Lung (tissue), 12 donors: ENCODE results near the gene AK8. TPM values are rescaled to one million over a fixed set of nuclear protein-coding genes. Genes with fewer than 3 reads are reported as not detected.

Experiments
- ATAC-seq: fragments of 200-7000 bp; cut with Tn5 transposase; one replicate; pipeline ENCODE4 v1.9.1; 2020; ENCODE audit warnings: moderate number of reproducible peaks; ENCODE audit not compliant: insufficient read depth, low FRiP score
- DNase-seq, 3 donors: peaks; one replicate each; pipeline ENCODE4 v3.0.0-alpha.2; 2013 to 2017
- H3K27ac ChIP-seq, 2 donors: one replicate each; pipeline ENCODE4 v1.5.1; 2013; ENCODE audit warnings: mild to moderate bottlenecking in 2 of 2, moderate library complexity in 2 of 2, control low read depth in 1 of 2, inconsistent platforms in 1 of 2, low read depth in 1 of 2, low read length in 1 of 2
- H3K27me3 ChIP-seq, 3 donors: one replicate each; pipeline ENCODE4 v1.5.1; 2013; ENCODE audit warnings: low read length in 2 of 3; ENCODE audit not compliant: control insufficient read depth in 3 of 3, insufficient read depth in 3 of 3
- H3K36me3 ChIP-seq, 4 donors: one replicate each; pipeline ENCODE4 v1.5.1; 2013; ENCODE audit warnings: low read length in 4 of 4, mild to moderate bottlenecking in 1 of 4, moderate library complexity in 1 of 4; ENCODE audit not compliant: control insufficient read depth in 4 of 4, insufficient read depth in 4 of 4
- H3K4me1 ChIP-seq, 5 donors: one replicate each; pipeline ENCODE4 v1.5.1; 2013; ENCODE audit warnings: low read length in 5 of 5, mild to moderate bottlenecking in 2 of 5, moderate library complexity in 1 of 5; ENCODE audit not compliant: control insufficient read depth in 5 of 5, insufficient read depth in 5 of 5
- H3K4me3 ChIP-seq: one replicate; pipeline ENCODE4 v1.5.1; 2013; ENCODE audit warnings: mild to moderate bottlenecking, control low read depth, moderate library complexity
- H3K9ac ChIP-seq, 2 donors: one replicate each; pipeline ENCODE4 v1.5.1; 2013; ENCODE audit warnings: low read length in 2 of 2, control low read depth in 1 of 2; ENCODE audit not compliant: insufficient read depth in 1 of 2
- H3K9me3 ChIP-seq, 4 donors: one replicate each; pipeline ENCODE4 v1.5.1; 2013; ENCODE audit warnings: low read length in 3 of 4, mild to moderate bottlenecking in 1 of 4, moderate library complexity in 1 of 4; ENCODE audit not compliant: control insufficient read depth in 4 of 4, insufficient read depth in 3 of 4
- WGBS, 2 donors: extraction: QIAGEN DNeasy Blood & Tissue Kit; methylation state at CpG; one replicate each; pipeline ENCODE4 v1.1.7; 2013; 5-methylcytosine and 5-hydroxymethylcytosine counted together
- polyA plus RNA-seq, 2 donors: library from polyadenylated mRNA; stranded (reverse); fragments of 200-250 nt; gene quantifications; one replicate each; pipeline ENCODE4 v1.2.1, GENCODE V29; 2013
- total RNA-seq, 2 donors: library from RNA; depleted of rRNA in 1 of 2; stranded (reverse); fragments of >200 nt in 1 of 2; gene quantifications; one replicate each; pipeline ENCODE4 v1.2.1, GENCODE V29; 2014 to 2021
- TF ChIP-seq, protein P1 (sequence below): IDR thresholded peaks from 2 replicates; pipeline ENCODE4 v1.5.1; 2012; ENCODE audit warnings: mild to moderate bottlenecking; ENCODE audit errors: control extremely low read depth, extremely low read depth
- donor health status: control.
- donor health status: control.
- donor health status: Bipolar disorder and iron deficiency.
- donor health status: healthy.
- donor health status: DM: yes; HTN: yes; CAD: no.

AK8 gene
- total and polyA plus RNA-seq, 4 donors, result 1.9 to 10.6 (median 3.7) TPM

DNA sequence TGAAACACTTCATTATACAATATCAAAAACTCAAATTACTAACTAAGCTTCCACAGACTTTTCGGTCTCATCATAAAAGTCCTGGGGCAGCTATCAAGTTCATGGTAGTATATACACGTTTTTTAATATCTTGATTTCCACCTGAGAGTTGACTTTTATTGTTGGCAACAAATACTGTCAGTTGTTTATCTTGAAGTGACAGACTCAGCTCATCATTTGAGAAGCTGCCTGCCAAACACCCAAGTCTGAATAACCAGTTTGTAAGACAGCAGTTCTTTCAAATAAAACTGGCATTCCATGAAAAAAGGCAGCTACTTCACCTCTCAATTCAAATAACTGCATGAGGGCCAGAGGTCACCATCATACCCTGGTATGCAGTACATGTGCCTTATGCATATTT lies 31.2 kb upstream of the AK8 start:
- Histone ChIP-seq H3K4me1 (no peaks in the 10 kb centered on the region), H3K36me3 (peaks cover 26 to 48% (median 39%) of the 10 kb centered on the region in 4 donors), H3K27ac (no peak overlapping the region), H3K27me3 (no peaks in the 10 kb centered on the region), H3K4me3 (no peak overlapping the region), H3K9me3 (no peaks in the 10 kb centered on the region), H3K9ac (no peak overlapping the region)
- 89 to 93% methylated on average over 2 of the region's 2 CpGs for WGBS, 2 donors
- no peak for ATAC-seq
- no peak for DNase-seq
- TF ChIP-seq, protein P1, sequence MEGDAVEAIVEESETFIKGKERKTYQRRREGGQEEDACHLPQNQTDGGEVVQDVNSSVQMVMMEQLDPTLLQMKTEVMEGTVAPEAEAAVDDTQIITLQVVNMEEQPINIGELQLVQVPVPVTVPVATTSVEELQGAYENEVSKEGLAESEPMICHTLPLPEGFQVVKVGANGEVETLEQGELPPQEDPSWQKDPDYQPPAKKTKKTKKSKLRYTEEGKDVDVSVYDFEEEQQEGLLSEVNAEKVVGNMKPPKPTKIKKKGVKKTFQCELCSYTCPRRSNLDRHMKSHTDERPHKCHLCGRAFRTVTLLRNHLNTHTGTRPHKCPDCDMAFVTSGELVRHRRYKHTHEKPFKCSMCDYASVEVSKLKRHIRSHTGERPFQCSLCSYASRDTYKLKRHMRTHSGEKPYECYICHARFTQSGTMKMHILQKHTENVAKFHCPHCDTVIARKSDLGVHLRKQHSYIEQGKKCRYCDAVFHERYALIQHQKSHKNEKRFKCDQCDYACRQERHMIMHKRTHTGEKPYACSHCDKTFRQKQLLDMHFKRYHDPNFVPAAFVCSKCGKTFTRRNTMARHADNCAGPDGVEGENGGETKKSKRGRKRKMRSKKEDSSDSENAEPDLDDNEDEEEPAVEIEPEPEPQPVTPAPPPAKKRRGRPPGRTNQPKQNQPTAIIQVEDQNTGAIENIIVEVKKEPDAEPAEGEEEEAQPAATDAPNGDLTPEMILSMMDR, result no peak

DNA sequence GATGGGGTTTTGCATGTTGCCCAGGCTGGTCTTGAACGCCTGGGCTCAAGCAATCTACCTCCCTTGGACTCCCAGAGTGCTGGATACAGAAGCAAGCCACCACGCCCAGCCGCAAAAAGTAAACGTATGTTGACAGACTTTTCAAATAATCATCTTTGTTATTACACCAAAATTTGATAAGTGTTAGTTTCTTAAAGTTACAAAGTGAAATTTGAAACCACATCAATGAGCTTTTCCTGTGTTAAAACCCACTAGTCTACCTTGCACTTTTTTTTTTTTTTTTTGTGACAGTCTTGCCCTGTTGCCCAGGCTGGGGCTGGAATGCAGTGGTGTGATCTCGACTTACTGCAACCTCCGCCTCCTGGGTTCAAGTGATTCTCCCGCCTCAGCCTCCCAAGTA lies 30.6 kb upstream of the AK8 start:
- no peak overlapping the region for H3K4me3 ChIP-seq
- H3K4me1 ChIP-seq, result no peaks in the 10 kb centered on the region
- 82 to 89% methylated on average over 7 of the region's 7 CpGs for WGBS, 2 donors
- ATAC-seq (no peak), DNase-seq (no peak)
- H3K27me3 ChIP-seq, result no peaks in the 10 kb centered on the region
- H3K36me3 ChIP-seq, result peaks cover 31 to 51% (median 42%) of the 10 kb centered on the region in 4 donors
- no peak overlapping the region for H3K27ac ChIP-seq
- H3K9ac ChIP-seq, result no peak overlapping the region
- TF ChIP-seq, protein P1, result no peak
- no peaks in the 10 kb centered on the region for H3K9me3 ChIP-seq

DNA sequence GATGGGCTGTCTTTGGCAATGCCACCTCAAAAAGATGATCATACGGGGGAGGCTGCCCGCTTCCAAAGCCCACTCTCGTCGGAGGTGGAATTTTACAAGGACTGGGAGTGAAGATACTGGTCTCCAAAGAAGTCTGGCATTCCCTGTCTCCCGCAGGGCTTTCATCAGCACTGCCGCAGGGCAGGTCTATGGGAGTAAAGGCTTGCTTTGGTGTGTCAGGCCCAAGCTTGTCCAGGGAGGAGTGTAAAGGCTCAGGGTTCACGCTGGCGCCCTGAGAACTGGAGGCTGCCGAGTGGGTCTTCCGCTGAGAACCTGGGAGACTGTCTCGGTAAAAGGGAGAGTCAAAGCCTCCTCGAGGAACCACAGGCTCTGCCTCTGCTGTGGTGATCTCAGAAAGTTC lies 27.6 kb upstream of the AK8 start:
- TF ChIP-seq, protein P1, result no peak
- DNase-seq, result no peak
- Histone ChIP-seq H3K4me3 (no peak overlapping the region), H3K9me3 (no peaks in the 10 kb centered on the region), H3K9ac (no peak overlapping the region), H3K36me3 (peaks cover 29 to 58% (median 39%) of the 10 kb centered on the region in 4 donors), H3K27ac (no peak overlapping the region), H3K27me3 (no peaks in the 10 kb centered on the region), H3K4me1 (no peaks in the 10 kb centered on the region)
- WGBS, 2 donors, result 92 to 96% methylated on average over 12 of the region's 12 CpGs
- no peak for ATAC-seq
